NCI-H1436 treated with DMSO at 0.1 percent for 48 hours (cell line): ENCODE data around the gene MCHR2.
"Not testable (repeated sequence)": the region's sequence is repeated elsewhere in the genome, so short reads cannot be mapped to it uniquely, and the experiment has no call there.

Experiments
- DNase-seq: peaks from one replicate; lab custom pipeline; 2025; lab: John Stamatoyannopoulos, UW

Gene MCHR2

GRCh38 chr6:99993533-99994251, at the start of gene MCHR2:
TSS of gene MCHR2 (minus strand) at chr6:99994223. CDS start at chr6:99956147, 38,076 bp downstream.
- DNase-seq, result no peak

GRCh38 chr6:100038546-100038945, 44.5 kb upstream of the MCHR2 start:
- DNase-seq, result not testable (repeated sequence)

- DNase-seq, result no peak
These were observed 42.0 kb upstream of the MCHR2 start for GRCh38 chr6:100035873-100036653.

- no peak for DNase-seq
These were observed 29.8 kb upstream of the MCHR2 start for GRCh38 chr6:100023798-100024197.

GRCh38 chr6:100022847-100023246, 28.8 kb upstream of the MCHR2 start:
- DNase-seq, result no peak

- DNase-seq, result no peak
These were observed 14.8 kb upstream of the MCHR2 start for GRCh38 chr6:100008857-100009256.

- DNase-seq, result peak; percentile 31
These were observed 7.9 kb upstream of the MCHR2 start for GRCh38 chr6:100001915-100002388.

GRCh38 chr6:99997141-99997540, 3.1 kb upstream of the MCHR2 start:
- no peak for DNase-seq

GRCh38 chr6:99995916-99996315, 1.9 kb upstream of the MCHR2 start:
- DNase-seq, result no peak

- DNase-seq, result no peak
These were observed 884 bp downstream of the MCHR2 start for GRCh38 chr6:99993146-99993532.

GRCh38 chr6:99991955-99992354, 2.1 kb downstream of the MCHR2 start:
- DNase-seq, result no peak

- DNase-seq, result no peak
These were observed 13.3 kb downstream of the MCHR2 start for GRCh38 chr6:99980741-99981140.

- DNase-seq, result peak; percentile 67
These were observed 14.1 kb downstream of the MCHR2 start for GRCh38 chr6:99979953-99980352.

- no peak for DNase-seq
These were observed 27.0 kb downstream of the MCHR2 start for GRCh38 chr6:99967052-99967451.

GRCh38 chr6:99960027-99960426, 34.0 kb downstream of the MCHR2 start:
- no peak for DNase-seq

- DNase-seq, result no peak
These were observed 42.8 kb downstream of the MCHR2 start for GRCh38 chr6:99951016-99951805.

GRCh38 chr6:99946005-99946404, 48.0 kb downstream of the MCHR2 start:
- DNase-seq, result no peak

- DNase-seq, result no peak
These were observed 50.2 kb downstream of the MCHR2 start for GRCh38 chr6:99943846-99944245.

- no peak for DNase-seq
These were observed 53.4 kb downstream of the MCHR2 start for GRCh38 chr6:99940582-99940981.

- DNase-seq, result no peak
These were observed 60.9 kb downstream of the MCHR2 start for GRCh38 chr6:99933129-99933528.

GRCh38 chr6:99912657-99913056, 81.4 kb downstream of the MCHR2 start:
- no peak for DNase-seq
